ENCODE measurements around the gene GOLGA5. TPM values are rescaled to one million over a fixed set of nuclear protein-coding genes. Genes with fewer than 3 reads are reported as not detected.
"Not testable (repeated sequence)": the region's sequence is repeated elsewhere in the genome, so short reads cannot be mapped to it uniquely, and the experiment has no call there.

The GOLGA5 gene
- total RNA-seq, 3 donors from 2014 or later (not counting 1 experiment from before 2014, with no cell fraction given), result 11.5 to 21.0 (median 17.1) TPM

DNA sequence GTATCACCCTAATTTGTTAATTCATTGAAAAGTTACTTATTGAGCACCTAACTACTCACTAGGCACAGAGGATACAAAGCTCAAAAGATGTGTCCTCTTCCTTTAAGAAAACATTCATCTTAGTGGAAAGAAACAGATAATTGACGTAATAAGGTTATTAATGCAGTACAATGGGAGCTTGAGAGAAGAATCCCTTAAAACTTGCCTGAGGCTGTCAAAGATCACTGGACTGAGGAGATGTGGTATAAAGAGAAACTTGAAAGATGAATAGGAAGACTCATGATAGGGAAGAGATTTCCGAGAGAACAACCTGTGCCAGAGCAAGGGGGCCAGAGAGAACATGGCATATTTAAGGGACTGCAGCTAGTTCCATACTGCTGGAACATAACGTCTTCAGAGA is 19.1 kb downstream of the GOLGA5 start:
- Mint-ChIP-seq H3K27me3 (ENCODE audit: low read depth in 2 of 2) (no peaks in the 10 kb centered on the region), H3K9me3 (no peaks in the 10 kb centered on the region), H3K4me3 (no peak overlapping the region), H3K4me1 (no peaks in the 10 kb centered on the region), H3K27ac (no peak overlapping the region), H3K36me3 (peaks cover 5% of the 10 kb centered on the region)
- peaks cover 89% of the 10 kb centered on the region for H3K36me3 ChIP-seq (ENCODE audit: control insufficient read depth, insufficient read depth, low read length)
- 98% methylated on average over 3 of the region's 3 CpGs for WGBS (ENCODE audit: insufficient coverage)
- H3K27ac ChIP-seq (ENCODE audit: low read length), result no peak overlapping the region
- no peaks in the 10 kb centered on the region for H3K4me1 ChIP-seq (ENCODE audit: control insufficient read depth, insufficient read depth, low read length)
- no peaks in the 10 kb centered on the region for H3K9me3 ChIP-seq (ENCODE audit: control insufficient read depth, insufficient read depth, low read length)
- H3K27me3 ChIP-seq (ENCODE audit: control insufficient read depth, insufficient read depth, low read length), result no peaks in the 10 kb centered on the region
- H3K4me3 ChIP-seq (ENCODE audit: low read length), result no peak overlapping the region
- DNase-seq (no peak), ATAC-seq (no peak)
- TF ChIP-seq, protein P1, sequence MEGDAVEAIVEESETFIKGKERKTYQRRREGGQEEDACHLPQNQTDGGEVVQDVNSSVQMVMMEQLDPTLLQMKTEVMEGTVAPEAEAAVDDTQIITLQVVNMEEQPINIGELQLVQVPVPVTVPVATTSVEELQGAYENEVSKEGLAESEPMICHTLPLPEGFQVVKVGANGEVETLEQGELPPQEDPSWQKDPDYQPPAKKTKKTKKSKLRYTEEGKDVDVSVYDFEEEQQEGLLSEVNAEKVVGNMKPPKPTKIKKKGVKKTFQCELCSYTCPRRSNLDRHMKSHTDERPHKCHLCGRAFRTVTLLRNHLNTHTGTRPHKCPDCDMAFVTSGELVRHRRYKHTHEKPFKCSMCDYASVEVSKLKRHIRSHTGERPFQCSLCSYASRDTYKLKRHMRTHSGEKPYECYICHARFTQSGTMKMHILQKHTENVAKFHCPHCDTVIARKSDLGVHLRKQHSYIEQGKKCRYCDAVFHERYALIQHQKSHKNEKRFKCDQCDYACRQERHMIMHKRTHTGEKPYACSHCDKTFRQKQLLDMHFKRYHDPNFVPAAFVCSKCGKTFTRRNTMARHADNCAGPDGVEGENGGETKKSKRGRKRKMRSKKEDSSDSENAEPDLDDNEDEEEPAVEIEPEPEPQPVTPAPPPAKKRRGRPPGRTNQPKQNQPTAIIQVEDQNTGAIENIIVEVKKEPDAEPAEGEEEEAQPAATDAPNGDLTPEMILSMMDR (IDR thresholded peaks at IDR 0.05), result no peak
- intact Hi-C loops (cut with micrococcal nuclease), result no loop called here

DNA sequence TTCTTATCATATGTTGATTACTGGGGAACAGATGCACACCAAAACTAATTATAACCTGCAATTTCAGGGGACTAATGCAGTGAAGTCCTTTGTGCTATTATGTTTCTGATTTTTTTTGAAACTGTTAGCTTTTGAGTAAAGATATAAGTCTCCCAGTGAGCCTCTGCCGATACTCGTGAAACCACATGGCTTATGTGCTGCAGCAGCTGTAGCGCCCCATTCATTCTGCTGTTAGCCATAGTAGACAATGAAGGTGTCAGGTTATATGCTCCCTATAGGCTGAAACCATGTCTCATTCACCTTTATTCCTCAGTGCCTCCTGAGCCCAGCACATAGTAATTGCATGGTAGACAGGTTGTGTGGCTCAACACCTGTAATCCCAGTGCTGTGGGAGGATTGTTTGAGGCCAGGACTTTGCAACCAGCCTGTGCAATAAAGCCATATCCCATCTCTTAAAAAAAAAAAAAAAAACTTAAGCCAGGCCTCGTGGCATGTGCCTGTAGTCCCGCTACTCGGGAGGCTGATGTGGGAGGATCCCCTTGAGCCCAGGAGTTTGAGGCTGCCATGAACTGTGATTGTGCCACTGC is 25.0 kb downstream of the GOLGA5 start:
- Mint-ChIP-seq H3K4me3 (no peak overlapping the region), H3K9me3 (no peaks in the 10 kb centered on the region), H3K4me1 (peaks cover 0 to 5% of the 10 kb centered on the region in 2 donors), H3K27me3 (ENCODE audit: low read depth in 2 of 2) (no peaks in the 10 kb centered on the region), H3K27ac (no peak overlapping the region), H3K36me3 (peaks cover 22% of the 10 kb centered on the region)
- Histone ChIP-seq H3K36me3 (ENCODE audit: control insufficient read depth, insufficient read depth, low read length) (peaks cover 74% of the 10 kb centered on the region), H3K9me3 (ENCODE audit: control insufficient read depth, insufficient read depth, low read length) (no peaks in the 10 kb centered on the region), H3K4me3 (ENCODE audit: low read length) (no peak overlapping the region), H3K27ac (ENCODE audit: low read length) (no peak overlapping the region), H3K27me3 (ENCODE audit: control insufficient read depth, insufficient read depth, low read length) (no peaks in the 10 kb centered on the region), H3K4me1 (ENCODE audit: control insufficient read depth, insufficient read depth, low read length) (no peaks in the 10 kb centered on the region)
- no peak for DNase-seq
- 96% methylated on average over 6 of the region's 6 CpGs for WGBS (ENCODE audit: insufficient coverage)
- TF ChIP-seq, protein P1 (IDR thresholded peaks at IDR 0.05), result no peak
- no peak for ATAC-seq
- intact Hi-C loops (cut with micrococcal nuclease), result no loop called here

DNA sequence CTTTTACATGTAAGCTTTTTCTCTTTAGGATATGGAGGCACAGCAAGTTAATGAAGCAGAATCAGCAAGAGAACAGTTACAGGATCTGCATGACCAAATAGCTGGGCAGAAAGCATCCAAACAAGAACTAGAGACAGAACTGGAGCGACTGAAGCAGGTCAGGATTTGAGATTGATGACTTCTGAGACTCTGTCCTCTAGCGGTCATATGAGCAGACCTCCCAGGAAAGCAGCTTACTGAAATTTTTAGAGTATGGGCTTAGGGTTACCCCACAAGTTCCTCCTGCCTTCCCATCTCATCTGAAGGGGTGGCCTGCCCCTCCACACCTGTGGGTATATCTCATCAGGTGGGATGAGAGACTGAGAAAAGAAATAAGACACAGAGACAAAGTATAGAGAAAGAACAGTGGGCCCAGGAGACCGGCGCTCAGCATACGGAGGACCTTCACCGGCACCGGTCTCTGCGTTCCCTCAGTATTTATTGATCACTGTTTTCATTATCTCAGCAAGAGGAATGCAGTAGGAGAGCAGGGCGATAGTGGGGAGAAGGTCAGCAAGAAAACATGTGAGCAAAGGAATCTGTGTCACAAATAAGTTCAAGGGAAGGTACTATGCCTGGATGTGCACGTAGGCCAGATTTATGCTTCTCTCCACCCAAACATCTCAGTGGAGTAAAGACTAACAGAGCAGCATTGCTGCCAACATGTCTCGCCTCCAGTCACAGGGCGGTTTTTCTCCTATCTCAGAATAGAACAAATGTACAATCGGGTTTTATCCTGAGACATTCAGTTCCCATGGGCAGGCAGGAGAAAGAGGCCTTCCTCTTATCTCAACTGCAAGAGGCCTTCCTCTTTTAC is 25.8 kb downstream of the GOLGA5 start:
- peaks cover 29% of the 10 kb centered on the region for H3K36me3 Mint-ChIP-seq
- ATAC-seq; DNase-seq; H3K4me3 Mint-ChIP-seq; intact Hi-C loops (cut with micrococcal nuclease); H3K4me1 Mint-ChIP-seq; H3K27me3 Mint-ChIP-seq (ENCODE audit: low read depth in 2 of 2); H3K27ac ChIP-seq (ENCODE audit: low read length); H3K9me3 Mint-ChIP-seq; H3K4me3 ChIP-seq (ENCODE audit: low read length); H3K9me3 ChIP-seq (ENCODE audit: control insufficient read depth, insufficient read depth, low read length); H3K27ac Mint-ChIP-seq; H3K27me3 ChIP-seq (ENCODE audit: control insufficient read depth, insufficient read depth, low read length); H3K4me1 ChIP-seq (ENCODE audit: control insufficient read depth, insufficient read depth, low read length): not testable (repeated sequence)
- 99% methylated on average over 7 of the region's 13 CpGs for WGBS (ENCODE audit: insufficient coverage)
- H3K36me3 ChIP-seq (ENCODE audit: control insufficient read depth, insufficient read depth, low read length), result peaks cover 75% of the 10 kb centered on the region

DNA sequence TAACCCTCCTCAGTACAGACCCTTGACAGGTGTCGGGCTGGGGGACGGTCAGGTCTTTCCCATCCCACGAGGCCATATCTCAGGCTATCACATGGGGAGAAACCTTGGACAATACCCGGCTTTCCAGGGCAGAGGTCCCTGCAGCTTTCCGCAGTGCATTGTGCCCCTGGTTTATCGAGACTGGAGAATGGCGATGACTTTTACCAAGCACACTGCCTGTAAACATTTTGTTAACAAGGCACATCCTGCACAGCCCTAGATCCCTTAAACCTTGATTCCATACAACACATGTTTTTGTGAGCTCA is 26.4 kb downstream of the GOLGA5 start:
- H3K4me3 ChIP-seq (ENCODE audit: low read length); intact Hi-C loops (cut with micrococcal nuclease); H3K4me1 Mint-ChIP-seq; H3K4me1 ChIP-seq (ENCODE audit: control insufficient read depth, insufficient read depth, low read length); H3K4me3 Mint-ChIP-seq; H3K27me3 Mint-ChIP-seq (ENCODE audit: low read depth in 2 of 2); H3K27ac ChIP-seq (ENCODE audit: low read length); H3K9me3 ChIP-seq (ENCODE audit: control insufficient read depth, insufficient read depth, low read length); H3K9me3 Mint-ChIP-seq; DNase-seq; H3K27ac Mint-ChIP-seq; ATAC-seq; H3K27me3 ChIP-seq (ENCODE audit: control insufficient read depth, insufficient read depth, low read length): not testable (repeated sequence)
- peaks cover 75% of the 10 kb centered on the region for H3K36me3 ChIP-seq (ENCODE audit: control insufficient read depth, insufficient read depth, low read length)
- 92% methylated on average over 4 of the region's 7 CpGs for WGBS (ENCODE audit: insufficient coverage)
- peaks cover 25% of the 10 kb centered on the region for H3K36me3 Mint-ChIP-seq
